ENCODE results near the gene CEP120.

GRCh38 chr5:123472150-123472924, 49.1 kb upstream of the CEP120 start:
- TF ChIP-seq CTCF (conservative IDR thresholded peaks at IDR 0.05; ENCODE audit: low read depth, low read length) (no peak), EZH2 (IDR thresholded peaks at IDR 0.05; ENCODE audit: borderline replicate concordance, low read depth, low read length, poor library complexity, severe bottlenecking) (no peak)
